DOHH2 (cell line): ENCODE results near the gene CA9.

Experiments
- CTCF ChIP-seq: fragments of 200-600 bp; sonication (generic); IDR thresholded peaks from one replicate; pipeline ENCODE4 v1.5.1; 2014; ENCODE audit warnings: antibody characterized with exemption, mild to moderate bottlenecking, low read depth, low read length; ENCODE audit not compliant: poor library complexity, severe bottlenecking
- EZH2phosphoT487 ChIP-seq: fragments of 200-600 bp; sonication (generic); IDR thresholded peaks from 2 replicates; pipeline ENCODE4 v1.6.1; 2017; ENCODE audit warnings: borderline replicate concordance, mild to moderate bottlenecking, antibody characterized with exemption, low read length, moderate library complexity, mixed read lengths

- TF ChIP-seq CTCF (no peak), EZH2phosphoT487 (no peak)
These were observed 23.2 kb upstream of the CA9 start, which contains the start of gene SIT1 for GRCh38 chr9:35650341-35651158.
